Activated B cell treated with CpG ODN at 0.5 μM for 24 hours (primary cell): ENCODE measurements around the gene ATF6B. TPM values are rescaled to one million over a fixed set of nuclear protein-coding genes. Genes with fewer than 3 reads are reported as not detected.

Source experiments
- ATAC-seq: fragments of 200-7000 bp; cut with Tn5 transposase; one replicate; pipeline ENCODE4 v1.10.0; 2021; ENCODE audit warnings: low read depth, mild to moderate bottlenecking, moderate library complexity
- CTCF ChIA-PET: fragments of 350-600 bp; sonication (Branson Sonifier 250); formaldehyde crosslinking; loops from one replicate; lab custom pipeline; 2021; ENCODE audit warnings: antibody characterized with exemption; lab: Charles Lee
- POLR2A ChIA-PET: fragments of 350-600 bp; sonication (Branson Sonifier 250); formaldehyde crosslinking; loops from one replicate; lab custom pipeline; 2021; ENCODE audit warnings: antibody characterized with exemption; lab: Charles Lee
- DNase-seq: peaks from one replicate; pipeline ENCODE4 v3.0.0; 2022
- H3K27ac Mint-ChIP-seq: one replicate; pipeline ENCODE4 v1.8.0; 2020; ENCODE audit warnings: mixed read lengths
- H3K27me3 Mint-ChIP-seq: one replicate; pipeline ENCODE4 v1.8.0; 2021; ENCODE audit warnings: mixed read lengths
- H3K36me3 Mint-ChIP-seq: one replicate; pipeline ENCODE4 v1.8.0; 2021; ENCODE audit warnings: low read depth, mixed read lengths
- H3K4me1 Mint-ChIP-seq: one replicate; pipeline ENCODE4 v1.8.0; 2021; ENCODE audit warnings: mixed read lengths
- H3K4me3 Mint-ChIP-seq: one replicate; pipeline ENCODE4 v1.8.0; 2020; ENCODE audit warnings: mild to moderate bottlenecking, mixed read lengths
- H3K9me3 Mint-ChIP-seq: one replicate; pipeline ENCODE4 v1.8.0; 2020; ENCODE audit warnings: mixed read lengths
- CTCF ChIP-seq: fragments of 200-600 bp; IDR thresholded peaks from one replicate; pipeline ENCODE4 v1.8.0; 2022; ENCODE audit warnings: antibody characterized with exemption, mild to moderate bottlenecking
- intact Hi-C: fragments of 100-400 bp; cut with micrococcal nuclease; formaldehyde crosslinking; loops from one replicate; pipeline ENCODE4 v1.15.1; 2024
- total RNA-seq: library from RNA; stranded (reverse); gene quantifications from 2 replicates; pipeline ENCODE4 v1.2.3, GENCODE V29; 2022

ATF6B gene
- total RNA-seq, 1 donor from 2014 or later, result 148 TPM

GRCh38 chr6:32175322-32175710 lies 47.3 kb upstream of the ATF6B start:
- peaks cover 33% of the 10 kb centered on the region for H3K36me3 Mint-ChIP-seq
- intact Hi-C loops, result loop anchor here (5.0 to 10.0 kb wide), 4 partner anchors 273 to 1558 kb away; partner anchors contain the start of genes C6orf47, CSNK2B, GPANK1 and HSD17B8
- ChIA-PET CTCF (no interaction called here), POLR2A (no interaction called here)
- DNase-seq (no peak), ATAC-seq (no peak)
- TF ChIP-seq CTCF, result no peak
- H3K27ac Mint-ChIP-seq, result peak overlapping the region; percentile 99
- H3K9me3 Mint-ChIP-seq, result no peaks in the 10 kb centered on the region
- H3K4me3 Mint-ChIP-seq, result peak overlapping the region; percentile 96
- no peaks in the 10 kb centered on the region for H3K27me3 Mint-ChIP-seq
- peaks cover 49% of the 10 kb centered on the region for H3K4me1 Mint-ChIP-seq

- H3K27me3 Mint-ChIP-seq, result no peaks in the 10 kb centered on the region
- H3K4me1 Mint-ChIP-seq, result peaks cover 45% of the 10 kb centered on the region
- intact Hi-C loops, result loop anchor here (10.0 kb wide), 1 partner anchor 510 kb away; the partner anchor contains the start of genes C6orf47, CSNK2B, GPANK1 and LY6G5B
- H3K27ac Mint-ChIP-seq, result no peak overlapping the region
- ChIA-PET CTCF (no interaction called here), POLR2A (interaction anchor here (1.1 kb wide), 1 partner anchor 21 kb away, joined by 3 read pairs; no protein-coding TSS in a partner anchor)
- no peak for DNase-seq
- peaks cover 33% of the 10 kb centered on the region for H3K36me3 Mint-ChIP-seq
- H3K4me3 Mint-ChIP-seq, result peak overlapping the region; percentile 11
- H3K9me3 Mint-ChIP-seq, result no peaks in the 10 kb centered on the region
- ATAC-seq, result no peak
- no peak for TF ChIP-seq CTCF
Measured at GRCh38 chr6:32174416-32174815, 46.4 kb upstream of the ATF6B start.

GRCh38 chr6:32173051-32173727 lies 45.1 kb upstream of the ATF6B start:
- Mint-ChIP-seq H3K4me3 (no peak overlapping the region), H3K27ac (no peak overlapping the region), H3K9me3 (no peaks in the 10 kb centered on the region), H3K4me1 (peaks cover 35% of the 10 kb centered on the region), H3K36me3 (peaks cover 28% of the 10 kb centered on the region), H3K27me3 (no peaks in the 10 kb centered on the region)
- no peak for TF ChIP-seq CTCF
- no peak for ATAC-seq
- ChIA-PET CTCF (interaction anchor here (0.6 kb wide), 1 partner anchor 731 kb away, joined by 3 read pairs; no protein-coding TSS in a partner anchor), POLR2A (interaction anchor here (0.5 kb wide), 1 partner anchor 46 kb away, joined by 3 read pairs; no protein-coding TSS in a partner anchor)
- no peak for DNase-seq
- intact Hi-C loops, result loop anchor here (10.0 kb wide), 1 partner anchor 508 kb away; the partner anchor contains the start of genes C6orf47, CSNK2B, GPANK1 and LY6G5B

- Mint-ChIP-seq H3K36me3 (peaks cover 33% of the 10 kb centered on the region), H3K27ac (no peak overlapping the region), H3K4me3 (no peak overlapping the region), H3K9me3 (no peaks in the 10 kb centered on the region), H3K27me3 (no peaks in the 10 kb centered on the region), H3K4me1 (peaks cover 20% of the 10 kb centered on the region)
- POLR2A ChIA-PET, result no interaction called here
- no peak for DNase-seq
- no peak for ATAC-seq
- CTCF ChIA-PET, result no interaction called here
- intact Hi-C loops, result loop anchor here (10.0 kb wide), 1 partner anchor 506 kb away; the partner anchor contains the start of genes C6orf47, CSNK2B, GPANK1 and LY6G5B
- no peak for TF ChIP-seq CTCF
Measured at GRCh38 chr6:32171234-32171633, 43.2 kb upstream of the ATF6B start.

- ATAC-seq, result no peak
- Mint-ChIP-seq H3K36me3 (peaks cover 33% of the 10 kb centered on the region), H3K4me1 (peaks cover 14% of the 10 kb centered on the region), H3K27me3 (no peaks in the 10 kb centered on the region), H3K9me3 (no peaks in the 10 kb centered on the region), H3K27ac (no peak overlapping the region), H3K4me3 (no peak overlapping the region)
- CTCF ChIA-PET, result no interaction called here
- intact Hi-C loops, result loop anchor here (10.0 kb wide), 1 partner anchor 505 kb away; the partner anchor contains the start of genes C6orf47, CSNK2B, GPANK1 and LY6G5B
- no peak for DNase-seq
- POLR2A ChIA-PET, result interaction anchor here (0.6 kb wide), 1 partner anchor 14 kb away, joined by 3 read pairs; no protein-coding TSS in a partner anchor
- no peak for TF ChIP-seq CTCF
Measured at GRCh38 chr6:32170294-32170693, 42.2 kb upstream of the ATF6B start.
